Thyroid gland (tissue), 4 donors: ENCODE measurements around the gene PAK1IP1. TPM values are rescaled to one million over a fixed set of nuclear protein-coding genes. Genes with fewer than 3 reads are reported as not detected.

Experiments used
- DNase-seq, 2 donors: peaks; one replicate each; pipeline ENCODE4 v3.0.0-alpha.2; 2019
- H3K27ac ChIP-seq, 3 donors: fragments of 200-600 bp; sonication (generic); 1 replicate in 2 of 3; 2 replicates in 1 of 3; pipeline ENCODE4 v1.5.1; 2016 to 2019; ENCODE audit warnings: mild to moderate bottlenecking in 1 of 3, moderate library complexity in 1 of 3
- H3K27me3 ChIP-seq: fragments of 200-600 bp; sonication (generic); one replicate; pipeline ENCODE4 v1.5.1; 2019
- H3K36me3 ChIP-seq, 2 donors: fragments of 200-600 bp; sonication (generic); one replicate each; pipeline ENCODE4 v1.5.1; 2016 to 2019
- H3K4me1 ChIP-seq, 2 donors: fragments of 200-600 bp; sonication (generic); one replicate each; pipeline ENCODE4 v1.5.1; 2017 to 2019
- H3K4me3 ChIP-seq, 3 donors: fragments of 200-600 bp; sonication (generic); replicated peaks in 1 of 3; 1 replicate in 2 of 3; 2 replicates in 1 of 3; pipeline ENCODE4 v1.5.1; 2016; ENCODE audit warnings: mild to moderate bottlenecking in 1 of 3
- H3K9me3 ChIP-seq: fragments of 200-600 bp; sonication (generic); one replicate; pipeline ENCODE4 v1.5.1; 2017
- CTCF ChIP-seq, 6 experiments: fragments of 200-600 bp in 3 of 6; fragments of 450-650 bp in 3 of 6; sonication (generic) in 3 of 6; IDR thresholded peaks; one replicate each; pipeline ENCODE4 v1.5.1; 2016 to 2019; ENCODE audit warnings: antibody characterized with exemption in 6 of 6, mild to moderate bottlenecking in 2 of 6, inconsistent platforms in 1 of 6, moderate library complexity in 1 of 6
- POLR2A ChIP-seq, 2 donors: fragments of 450-650 bp; IDR thresholded peaks; one replicate each; pipeline ENCODE4 v1.6.1; 2017; ENCODE audit warnings: antibody characterized with exemption in 2 of 2, mild to moderate bottlenecking in 2 of 2, moderate library complexity in 1 of 2
- WGBS, 2 donors: methylation state at CpG; one replicate each; pipeline ENCODE4 v1.1.5; 2017; 5-methylcytosine and 5-hydroxymethylcytosine counted together
- intact Hi-C: fragments of 100-400 bp; cut with DNase I; formaldehyde crosslinking; loops from one replicate; pipeline ENCODE4 v1.15.1; 2023
- total RNA-seq, 4 donors: library from RNA; depleted of rRNA; stranded (reverse); fragments of >200 nt; gene quantifications; one replicate each; pipeline ENCODE4 v1.2.3, GENCODE V29; 2016

PAK1IP1 gene
- total RNA-seq, 4 donors from 2014 or later, result 8.8 to 15.6 (median 12.7) TPM

DNA sequence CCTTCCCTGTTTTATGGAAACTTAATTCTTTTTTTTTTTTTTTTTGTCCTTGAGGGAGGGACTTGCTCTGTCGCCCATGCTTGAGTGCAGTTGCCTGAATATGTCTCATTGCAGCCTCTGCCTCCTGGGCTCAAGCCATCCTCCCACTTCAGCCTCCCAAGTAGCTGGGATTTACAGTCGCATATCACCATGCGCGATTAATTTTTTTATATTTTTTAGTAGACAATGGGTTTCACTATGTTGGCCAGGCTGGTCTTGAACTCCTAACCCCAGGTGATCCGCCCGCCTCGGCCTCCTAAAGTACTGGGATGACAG lies 28.8 kb downstream of the PAK1IP1 start:
- no peak for TF ChIP-seq POLR2A (IDR thresholded peaks at IDR 0.05)
- TF ChIP-seq CTCF (IDR thresholded peaks at IDR 0.05), result no peak
- no peaks in the 10 kb centered on the region for H3K27me3 ChIP-seq
- peak in 1 of 2 donors; percentile 32 for DNase-seq
- peak overlapping the region in 2 of 3 donors; percentile 76 to 78 for H3K27ac ChIP-seq
- 25 to 35% methylated on average over 7 of the region's 7 CpGs for WGBS, 2 donors
- H3K4me1 ChIP-seq, result peaks cover 17 to 19% of the 10 kb centered on the region in 2 donors
- intact Hi-C loops, result no loop called here
- no peaks in the 10 kb centered on the region for H3K9me3 ChIP-seq
- H3K36me3 ChIP-seq, result peaks cover 0 to 5% of the 10 kb centered on the region in 2 donors
- H3K4me3 ChIP-seq, result peak overlapping the region in 2 of 3 donors; percentile 71 to 91

GRCh38 chr6:10725044-10725443 lies 30.3 kb downstream of the PAK1IP1 start:
- Histone ChIP-seq H3K9me3 (no peaks in the 10 kb centered on the region), H3K36me3 (peaks cover 8 to 20% of the 10 kb centered on the region in 2 donors), H3K27me3 (no peaks in the 10 kb centered on the region), H3K4me1 (peaks cover 17 to 19% of the 10 kb centered on the region in 2 donors), H3K4me3 (no peak overlapping the region), H3K27ac (no peak overlapping the region)
- intact Hi-C loops, result no loop called here
- TF ChIP-seq POLR2A (IDR thresholded peaks at IDR 0.05) (no peak), CTCF (IDR thresholded peaks at IDR 0.05) (no peak)
- 71 to 86% methylated on average over 6 of the region's 6 CpGs for WGBS, 2 donors
- no peak for DNase-seq

GRCh38 chr6:10725716-10726115 lies 30.9 kb downstream of the PAK1IP1 start:
- H3K27ac ChIP-seq, result no peak overlapping the region
- WGBS, 2 donors, result 82 to 88% methylated on average over 9 of the region's 9 CpGs
- H3K36me3 ChIP-seq, result peaks cover 10 to 27% of the 10 kb centered on the region in 2 donors
- TF ChIP-seq CTCF (IDR thresholded peaks at IDR 0.05) (no peak), POLR2A (IDR thresholded peaks at IDR 0.05) (no peak)
- intact Hi-C loops, result no loop called here
- no peaks in the 10 kb centered on the region for H3K9me3 ChIP-seq
- H3K4me1 ChIP-seq, result peaks cover 17 to 19% of the 10 kb centered on the region in 2 donors
- H3K4me3 ChIP-seq, result no peak overlapping the region
- H3K27me3 ChIP-seq, result no peaks in the 10 kb centered on the region
- DNase-seq, result no peak

DNA sequence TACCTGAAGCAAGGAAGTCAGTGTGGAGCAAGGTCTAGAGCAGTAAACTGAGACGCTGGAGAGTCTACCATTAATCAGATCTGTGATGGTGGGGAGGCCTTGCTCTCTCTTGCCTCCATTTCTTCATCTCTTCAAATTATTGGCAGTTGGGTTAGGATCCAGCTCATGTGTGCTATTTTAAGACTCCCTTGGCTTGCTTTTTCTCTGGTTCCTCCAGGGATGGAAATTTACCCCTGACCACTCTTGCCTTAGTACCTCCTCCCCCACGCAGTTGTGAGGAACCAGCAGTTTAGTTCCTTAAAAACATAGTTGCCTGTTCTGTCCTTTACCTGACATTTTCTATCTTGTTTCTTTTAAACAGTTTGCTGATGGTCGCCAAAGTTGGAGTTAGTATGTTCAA lies 35.5 kb downstream of the PAK1IP1 start:
- no peaks in the 10 kb centered on the region for H3K9me3 ChIP-seq
- peaks cover 10 to 42% of the 10 kb centered on the region in 2 donors for H3K36me3 ChIP-seq
- intact Hi-C loops, result no loop called here
- WGBS, 2 donors, result 78 to 87% methylated on average over 3 of the region's 3 CpGs
- no peak overlapping the region for H3K27ac ChIP-seq
- DNase-seq, result no peak
- H3K27me3 ChIP-seq, result no peaks in the 10 kb centered on the region
- TF ChIP-seq CTCF (IDR thresholded peaks at IDR 0.05), result no peak
- TF ChIP-seq POLR2A (IDR thresholded peaks at IDR 0.05), result no peak
- no peak overlapping the region for H3K4me3 ChIP-seq
- no peaks in the 10 kb centered on the region for H3K4me1 ChIP-seq

DNA sequence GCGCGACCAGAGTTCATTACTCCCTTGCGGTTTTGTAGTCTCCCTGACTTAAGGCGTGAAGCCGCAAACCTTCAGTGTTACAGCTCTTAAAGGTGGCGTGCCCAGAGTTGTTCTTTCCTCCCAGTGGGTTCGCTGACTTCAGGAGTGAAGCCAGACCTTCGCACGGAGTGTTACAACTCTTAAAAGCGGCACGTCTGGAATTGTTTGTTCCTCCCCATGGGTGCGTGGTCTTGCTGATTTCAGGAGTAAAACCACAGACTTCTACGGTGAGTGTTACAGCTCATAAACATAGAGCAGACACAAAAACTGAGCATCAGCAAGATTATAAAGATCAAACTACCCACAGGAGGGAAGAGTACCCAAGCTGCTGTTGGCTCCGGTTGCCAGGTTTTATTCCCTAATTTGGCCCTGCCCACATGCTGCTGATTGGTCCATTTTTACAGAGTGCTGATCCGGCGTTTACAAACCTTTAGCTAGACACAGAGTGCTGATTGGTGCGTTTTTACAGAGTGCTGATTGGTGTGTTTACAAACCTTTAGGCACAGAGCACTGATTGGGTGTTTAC lies 38.5 kb downstream of the PAK1IP1 start:
- intact Hi-C loops, result no loop called here
- no peak for DNase-seq
- no peak for TF ChIP-seq POLR2A (IDR thresholded peaks at IDR 0.05)
- TF ChIP-seq CTCF (IDR thresholded peaks at IDR 0.05), result no peak

More for the DNA sequence above, 38.5 kb downstream of the PAK1IP1 start:
- Histone ChIP-seq H3K4me1 (no peaks in the 10 kb centered on the region), H3K4me3 (no peak overlapping the region), H3K27me3 (no peaks in the 10 kb centered on the region), H3K9me3 (no peaks in the 10 kb centered on the region), H3K27ac (no peak overlapping the region), H3K36me3 (peaks cover 10 to 38% of the 10 kb centered on the region in 2 donors)
- WGBS, 2 donors, result 92 to 94% methylated on average over 17 of the region's 17 CpGs
